WI38 (cell line): ENCODE results near the gene KANK4.

Experiments
- H3K4me3 ChIP-seq: 2 replicates; pipeline ENCODE4 v1.5.1; 2011; ENCODE audit warnings: low read depth, mild to moderate bottlenecking, control low read depth, low read length
- CTCF ChIP-seq: IDR thresholded peaks from 2 replicates; pipeline ENCODE4 v1.5.1; 2012; ENCODE audit warnings: low read depth, mild to moderate bottlenecking, control low read depth, low read length

KANK4 gene

GRCh38 chr1:62358665-62359373 lies 39.6 kb upstream of the KANK4 start:
- no peak for TF ChIP-seq CTCF
- H3K4me3 ChIP-seq, result no peak overlapping the region

- no peak overlapping the region for H3K4me3 ChIP-seq
- no peak for TF ChIP-seq CTCF
Measured at GRCh38 chr1:62357916-62358315, 38.7 kb upstream of the KANK4 start.

- H3K4me3 ChIP-seq, result no peak overlapping the region
- TF ChIP-seq CTCF, result no peak
Measured at GRCh38 chr1:62356257-62356835, 37.1 kb upstream of the KANK4 start.

GRCh38 chr1:62355095-62355494 lies 35.9 kb upstream of the KANK4 start:
- no peak for TF ChIP-seq CTCF
- no peak overlapping the region for H3K4me3 ChIP-seq

DNA sequence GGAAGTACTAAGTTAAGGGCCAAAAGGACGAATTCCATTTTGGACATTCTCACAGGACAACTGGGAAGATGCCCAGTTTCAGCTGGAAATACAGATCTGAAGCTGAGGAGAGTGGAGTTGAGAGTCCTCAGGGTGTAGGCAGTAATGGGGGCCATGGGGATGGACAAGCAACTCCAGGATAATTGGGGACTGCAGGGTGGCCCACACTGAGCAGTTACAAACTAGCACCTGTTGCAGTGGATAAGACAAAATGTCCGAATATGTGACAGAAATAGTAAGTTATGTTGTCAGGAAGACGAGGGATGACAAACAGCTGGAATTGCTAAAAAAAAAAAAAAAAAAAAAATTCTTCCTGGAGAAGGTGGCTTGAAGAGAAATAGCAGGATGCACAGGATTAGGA lies 34.6 kb upstream of the KANK4 start:
- no peak overlapping the region for H3K4me3 ChIP-seq
- no peak for TF ChIP-seq CTCF

DNA sequence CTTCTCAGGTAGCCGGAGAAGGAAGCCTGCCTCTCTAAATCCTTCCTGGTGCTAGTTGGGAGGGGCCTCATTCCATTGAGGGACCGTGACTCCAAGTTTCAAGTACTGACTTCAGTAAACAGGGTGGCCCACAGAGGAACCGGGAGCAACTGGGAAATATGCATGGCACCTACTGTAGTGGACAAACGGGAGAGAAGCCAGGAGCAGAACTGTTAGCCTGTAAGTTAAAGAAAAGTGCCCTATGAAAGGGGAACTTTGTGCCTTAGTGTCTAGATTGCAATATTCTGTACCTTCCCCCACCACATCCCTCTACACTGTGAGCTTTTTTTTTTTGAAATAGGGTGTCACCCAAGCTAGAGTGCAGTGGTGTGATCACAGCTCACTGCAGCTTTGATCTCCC lies 33.2 kb upstream of the KANK4 start:
- TF ChIP-seq CTCF, result no peak
- no peak overlapping the region for H3K4me3 ChIP-seq

GRCh38 chr1:62349470-62350233 lies 30.4 kb upstream of the KANK4 start:
- no peak for TF ChIP-seq CTCF
- H3K4me3 ChIP-seq, result no peak overlapping the region
